GM19468 (cell line): ENCODE results near the gene KCNB1.
"Not testable (repeated sequence)": the region's sequence is repeated elsewhere in the genome, so short reads cannot be mapped to it uniquely, and the experiment has no call there.

Experiments
- ATAC-seq: cut with Tn5 transposase; IDR thresholded peaks from one replicate; pipeline ENCODE4 v1.9.1; 2021; ENCODE audit warnings: mild to moderate bottlenecking, moderate library complexity, moderate number of reproducible peaks; ENCODE audit not compliant: unreplicated experiment; ENCODE audit errors: extremely low read depth

KCNB1 gene

GRCh38 chr20:49338061-49338460, 144.4 kb downstream of the KCNB1 start:
- no peak for ATAC-seq

GRCh38 chr20:49337357-49337756, 145.1 kb downstream of the KCNB1 start:
- no peak for ATAC-seq

DNA sequence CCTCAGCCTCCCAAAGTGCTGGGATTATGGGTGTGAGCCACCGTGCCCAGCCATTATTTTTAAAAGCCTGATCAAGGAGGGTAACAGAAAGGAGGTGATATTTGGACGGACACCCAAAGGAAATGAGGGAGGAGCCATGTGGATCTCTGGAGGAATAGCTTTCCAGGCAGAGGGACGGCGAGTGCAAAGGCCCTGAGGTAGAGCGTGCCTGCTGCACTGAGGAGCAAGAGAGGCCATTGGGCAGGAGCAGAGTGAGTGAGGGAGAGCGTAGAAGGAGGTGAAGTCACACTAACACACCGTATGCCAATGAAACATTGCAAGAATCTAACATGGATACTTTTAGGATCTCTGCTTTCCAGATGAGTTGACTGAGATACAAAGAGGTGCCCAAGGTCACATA, 145.7 kb downstream of the KCNB1 start:
- no peak for ATAC-seq

DNA sequence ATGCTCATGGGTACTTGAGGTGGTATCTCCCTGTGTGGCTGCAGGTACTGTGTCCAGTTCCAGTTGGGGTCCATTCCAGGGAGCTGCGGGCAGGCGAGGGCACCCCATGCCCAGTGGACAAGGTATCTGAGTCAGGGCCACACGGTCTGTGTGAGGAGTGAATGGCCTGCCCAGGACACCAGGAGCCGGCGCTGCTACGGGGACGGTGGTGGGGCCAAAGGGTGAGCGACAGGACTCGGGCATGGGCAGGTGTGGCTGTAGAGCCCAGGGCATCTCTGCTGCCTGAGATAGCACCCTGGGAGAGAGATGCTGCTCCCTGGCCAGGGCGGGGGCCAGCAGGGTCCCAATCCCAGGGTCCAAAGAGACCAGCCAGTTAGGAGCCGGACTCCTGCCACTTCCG, 147.0 kb downstream of the KCNB1 start:
- no peak for ATAC-seq

DNA sequence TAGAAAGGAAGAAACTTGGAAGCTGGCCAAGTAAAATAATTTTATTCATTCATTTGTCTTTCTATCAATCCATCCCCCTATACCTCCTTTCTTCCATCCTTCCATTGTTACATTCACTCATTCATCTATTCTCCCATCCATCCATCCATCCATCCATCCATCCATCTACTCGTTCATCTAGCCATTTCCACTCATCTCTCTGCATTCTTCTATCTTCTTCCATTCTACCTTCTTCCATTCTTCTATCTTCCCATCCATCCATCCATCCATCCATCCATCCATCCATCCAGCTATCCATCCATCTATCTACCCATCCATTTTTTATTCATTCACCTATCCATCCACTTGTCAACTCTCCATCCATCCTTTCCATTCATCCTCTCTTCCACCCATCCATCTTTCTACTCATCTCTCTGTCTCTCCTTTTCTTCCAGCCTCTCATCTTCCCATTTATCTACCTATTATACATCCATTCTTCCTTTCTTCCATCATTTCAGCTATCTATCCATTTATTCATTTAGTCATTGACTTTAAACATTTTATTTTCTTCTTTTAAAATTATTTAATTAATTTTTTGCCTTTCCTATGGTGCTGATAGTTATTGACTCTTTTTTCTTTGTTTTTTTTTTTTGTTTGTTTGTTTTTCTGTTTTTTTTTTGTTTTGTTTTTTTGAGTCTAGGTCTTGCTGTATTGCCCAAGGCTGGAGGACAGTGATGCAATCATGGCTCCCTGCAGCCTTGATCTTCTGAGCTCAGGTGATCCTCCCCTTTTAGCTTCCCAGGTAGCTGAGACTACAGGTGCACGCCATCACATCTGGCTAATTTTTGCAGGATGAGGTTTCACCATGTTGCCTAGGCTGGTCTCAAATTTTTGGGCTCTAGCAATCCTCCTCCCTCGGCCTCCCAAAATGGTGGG, 151.5 kb downstream of the KCNB1 start:
- no peak for ATAC-seq

GRCh38 chr20:49328790-49329189, 153.7 kb downstream of the KCNB1 start:
- no peak for ATAC-seq

DNA sequence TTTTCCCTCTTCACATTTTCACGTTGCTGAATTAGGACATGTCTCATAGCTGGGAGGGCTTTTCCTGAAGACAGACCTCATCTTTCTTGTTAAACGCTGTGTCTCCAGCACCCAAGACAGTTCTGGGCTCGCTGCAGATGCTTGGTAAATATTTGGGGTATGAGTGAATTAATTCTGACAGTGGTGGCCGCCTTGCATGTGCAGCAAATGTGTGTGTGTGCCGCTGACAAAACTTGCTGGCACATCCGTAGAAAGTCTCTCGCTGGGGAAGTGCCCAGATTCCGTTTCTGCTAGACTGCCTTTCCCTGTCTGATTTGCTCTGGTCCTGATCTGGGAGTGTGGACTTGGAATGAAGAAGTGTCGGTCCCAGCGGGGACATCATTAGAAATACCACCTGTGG, 156.4 kb downstream of the KCNB1 start:
- no peak for ATAC-seq

DNA sequence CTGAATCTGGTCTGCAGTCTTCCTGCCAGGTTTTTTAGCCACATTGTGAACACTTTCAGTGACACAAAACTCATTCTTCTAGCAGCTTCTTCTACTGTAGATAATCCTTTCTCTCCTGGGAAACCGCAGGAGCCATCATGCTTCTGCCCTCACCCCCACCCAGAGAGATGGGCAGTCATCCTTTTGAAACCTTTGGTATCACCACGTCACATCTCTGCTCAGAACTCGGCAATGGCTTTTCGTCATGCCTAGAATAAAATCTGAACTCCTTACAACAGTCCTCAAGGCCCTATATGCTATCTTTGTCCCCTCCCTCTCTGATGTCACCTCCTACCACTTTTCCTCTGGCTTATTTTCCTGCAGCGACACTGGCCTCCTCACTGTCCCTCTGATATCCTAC, 158.2 kb downstream of the KCNB1 start:
- no peak for ATAC-seq

GRCh38 chr20:49323622-49324238, 158.7 kb downstream of the KCNB1 start:
- ATAC-seq = no peak

- ATAC-seq = no peak
Measured at GRCh38 chr20:49320460-49320859, 162.0 kb downstream of the KCNB1 start.

- ATAC-seq = no peak
Measured at GRCh38 chr20:49319208-49319809, 163.2 kb downstream of the KCNB1 start.

DNA sequence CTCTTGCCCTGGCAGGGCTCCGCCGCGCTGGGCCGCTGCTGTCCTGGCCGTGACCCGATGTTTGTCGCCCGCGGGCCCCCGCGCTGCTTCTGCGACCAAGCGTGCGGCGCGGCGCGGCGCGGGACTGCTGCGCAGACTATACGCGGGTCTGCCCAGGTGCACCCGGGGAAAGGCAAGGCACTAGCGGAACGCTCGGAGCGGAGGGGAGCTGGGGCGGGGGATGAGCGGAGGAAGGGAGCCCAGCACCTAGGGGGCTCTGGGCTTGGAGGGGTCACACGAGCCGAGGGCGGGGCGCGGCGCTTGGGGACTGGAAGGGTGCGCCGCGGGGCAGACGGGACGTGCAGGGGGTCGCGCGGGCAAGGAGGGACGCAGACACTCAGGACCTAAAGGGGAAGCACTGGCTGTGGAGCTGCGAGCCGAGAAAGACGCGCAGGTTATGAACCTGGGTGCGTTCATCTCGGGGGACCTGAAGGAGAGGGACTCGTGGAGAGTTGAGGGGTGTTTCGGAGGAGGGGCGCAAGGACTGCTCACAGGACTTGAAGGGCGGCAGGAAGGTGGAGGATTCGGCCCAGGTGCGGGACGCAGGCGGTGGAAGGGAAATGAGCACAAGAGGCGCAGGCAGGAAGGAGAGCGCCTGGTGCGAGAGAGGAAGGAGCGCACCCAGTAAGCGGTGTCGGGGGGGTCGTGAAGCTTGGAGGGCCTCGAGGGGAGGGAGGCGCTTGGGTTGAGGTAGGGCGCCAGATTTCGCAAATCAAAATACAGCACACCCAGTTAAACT, 163.8 kb downstream of the KCNB1 start:
- no peak for ATAC-seq

DNA sequence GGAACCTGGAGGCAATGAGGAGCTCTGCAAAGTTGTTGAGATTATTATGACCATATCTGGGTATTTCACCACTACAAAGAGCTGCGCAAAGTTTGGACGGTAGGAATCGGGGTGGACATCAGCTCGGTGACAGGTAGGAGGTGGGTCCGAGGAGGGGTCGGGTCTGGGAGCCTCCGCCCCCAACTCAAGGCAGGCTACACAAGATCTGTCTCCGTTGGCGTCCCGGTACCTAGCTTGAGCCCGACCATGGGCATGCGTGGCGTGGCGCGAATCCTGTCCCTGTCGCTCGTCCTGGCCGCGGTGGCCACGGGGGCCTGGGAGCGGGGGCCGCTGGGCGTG, 164.4 kb downstream of the KCNB1 start:
- ATAC-seq = no peak

DNA sequence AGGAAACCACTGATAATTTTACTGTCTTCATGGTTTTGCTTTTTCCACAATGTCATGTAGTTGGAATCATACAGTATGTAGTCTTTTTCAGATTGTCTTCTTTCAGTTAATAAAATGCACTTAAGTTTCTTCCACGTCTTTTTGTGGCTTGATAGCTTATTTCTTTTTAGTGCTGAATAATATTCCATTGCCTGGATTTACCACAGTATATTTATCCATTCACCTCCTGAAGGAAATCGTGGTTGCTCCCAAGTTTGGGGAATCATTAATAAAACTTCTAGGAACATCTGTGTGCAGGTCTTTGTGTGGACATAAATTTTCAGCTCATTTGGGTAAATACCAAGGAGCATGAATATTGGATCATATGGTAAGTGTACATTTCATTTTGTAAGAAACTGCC, 165.8 kb downstream of the KCNB1 start:
- no peak for ATAC-seq

DNA sequence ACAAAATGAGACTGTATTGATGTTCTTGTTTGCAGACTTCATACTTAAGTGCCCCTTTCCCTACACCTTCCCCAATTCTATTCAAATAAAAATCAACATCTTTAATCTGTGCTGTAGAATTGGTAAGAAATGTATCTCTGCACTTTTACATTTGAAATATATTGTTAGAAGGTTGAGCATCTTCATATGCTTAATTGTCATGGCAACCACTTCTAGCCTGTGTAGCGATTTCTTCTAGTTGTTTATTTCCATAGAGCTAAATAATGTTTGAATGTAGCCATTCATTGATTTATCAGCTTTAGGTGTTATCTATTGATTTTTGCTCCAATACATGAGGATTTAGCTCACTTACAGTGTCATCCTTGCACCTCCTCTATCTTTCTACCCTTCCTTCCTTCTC, 166.9 kb downstream of the KCNB1 start:
- no peak for ATAC-seq

DNA sequence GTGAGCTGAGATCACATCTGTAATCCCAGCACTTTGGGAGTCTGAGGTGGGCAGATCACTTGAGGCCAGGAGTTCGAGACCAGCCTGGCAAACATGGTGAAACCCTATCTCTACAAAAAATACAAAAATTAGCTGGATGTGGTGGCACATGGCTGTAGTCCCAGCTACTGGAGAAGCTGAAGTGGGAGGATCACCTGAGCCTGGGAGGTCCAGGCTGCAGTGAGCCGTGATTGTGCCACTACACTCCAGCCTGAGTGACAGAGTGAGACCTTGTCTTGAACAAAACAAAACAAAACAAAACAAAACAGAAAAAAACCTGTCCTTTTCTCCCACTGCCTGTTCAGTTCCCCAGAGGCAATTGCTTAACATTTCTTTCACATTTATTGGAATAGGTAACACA, 168.4 kb downstream of the KCNB1 start:
- ATAC-seq = not testable (repeated sequence)
